GM21786 (cell line): ENCODE data around the gene PSMA5.
"Not testable (repeated sequence)": the region's sequence is repeated elsewhere in the genome, so short reads cannot be mapped to it uniquely, and the experiment has no call there.

Experiments
- ATAC-seq: cut with Tn5 transposase; IDR thresholded peaks from one replicate; pipeline ENCODE4 v1.9.1; 2021; ENCODE audit not compliant: unreplicated experiment

The PSMA5 gene

GRCh38 chr1:109426281-109427170 is at the start of gene PSMA5:
PSMA5 (minus strand) TSS chr1:109426448; CDS start chr1:109426330, 118 bp downstream.
- ATAC-seq = peak; percentile 98

GRCh38 chr1:109475261-109475660 is 49.0 kb upstream of the PSMA5 start:
- ATAC-seq = no peak

GRCh38 chr1:109474697-109475096 is 48.4 kb upstream of the PSMA5 start:
- ATAC-seq = no peak

- ATAC-seq = not testable (repeated sequence)
Observed at GRCh38 chr1:109473284-109474057, 47.2 kb upstream of the PSMA5 start.

- ATAC-seq = no peak
Observed at GRCh38 chr1:109472779-109473178, 46.5 kb upstream of the PSMA5 start.

GRCh38 chr1:109470245-109470644 is 44.0 kb upstream of the PSMA5 start:
- no peak for ATAC-seq

GRCh38 chr1:109468903-109469302 is 42.7 kb upstream of the PSMA5 start:
- no peak for ATAC-seq

GRCh38 chr1:109468061-109468460 is 41.8 kb upstream of the PSMA5 start:
- no peak for ATAC-seq

GRCh38 chr1:109467301-109467777 is 41.1 kb upstream of the PSMA5 start:
- ATAC-seq = no peak

GRCh38 chr1:109466452-109467300 is 40.4 kb upstream of the PSMA5 start, which contains the start of gene SYPL2:
SYPL2 (plus strand) TSS chr1:109466546; CDS start chr1:109466844, 298 bp downstream.
- no peak for ATAC-seq

GRCh38 chr1:109466125-109466451 is 39.8 kb upstream of the PSMA5 start:
- ATAC-seq = no peak

- no peak for ATAC-seq
Observed at GRCh38 chr1:109457819-109458218, 31.6 kb upstream of the PSMA5 start.

GRCh38 chr1:109454497-109455133 is 28.4 kb upstream of the PSMA5 start:
- no peak for ATAC-seq

- ATAC-seq = no peak
Observed at GRCh38 chr1:109447524-109447923, 21.3 kb upstream of the PSMA5 start.

- ATAC-seq = not testable (repeated sequence)
Observed at GRCh38 chr1:109445949-109446695, 19.9 kb upstream of the PSMA5 start.

- ATAC-seq = no peak
Observed at GRCh38 chr1:109444346-109444745, 18.1 kb upstream of the PSMA5 start.

- ATAC-seq = no peak
Observed at GRCh38 chr1:109443476-109443875, 17.2 kb upstream of the PSMA5 start.

- no peak for ATAC-seq
Observed at GRCh38 chr1:109441069-109441468, 14.8 kb upstream of the PSMA5 start.

GRCh38 chr1:109438798-109439297 is 12.6 kb upstream of the PSMA5 start:
- ATAC-seq = peak; percentile 48

- ATAC-seq = no peak
Observed at GRCh38 chr1:109434484-109434883, 8.2 kb upstream of the PSMA5 start.
